ENCODE measurements around the gene GALNT18. TPM values are rescaled to one million over a fixed set of nuclear protein-coding genes. Genes with fewer than 3 reads are reported as not detected.

GALNT18 gene
- polyA plus RNA-seq, 3 donors, result 9.4 to 16.5 (median 9.6) TPM

DNA sequence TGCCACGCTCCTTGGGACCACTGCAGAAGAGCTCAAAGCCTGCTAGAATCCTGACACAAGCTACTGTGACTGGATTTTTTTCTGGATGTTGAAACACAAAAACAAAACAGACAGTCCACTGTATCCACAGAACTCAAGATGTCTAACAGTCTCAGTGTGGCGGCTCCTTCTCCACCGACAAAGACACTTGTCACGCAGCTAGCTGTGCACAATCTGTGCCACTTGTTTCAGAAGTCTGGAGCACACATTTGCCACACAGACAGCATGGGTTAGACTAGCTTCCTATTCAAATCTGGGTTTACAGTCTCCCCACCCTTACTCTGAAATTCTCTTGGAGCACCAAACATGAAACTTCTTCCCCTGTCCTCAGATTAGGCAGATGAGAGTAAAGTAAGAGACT is 99.2 kb downstream of the GALNT18 start:
- H3K27ac ChIP-seq (ENCODE audit: low read depth, low read length), result no peak overlapping the region
- WGBS, 3 donors, result 93 to 98% (median 95%) methylated on average over 4 of the region's 4 CpGs

- no peak overlapping the region for H3K27ac ChIP-seq (ENCODE audit: low read depth, low read length)
Measured at GRCh38 chr11:11521306-11522002, 100.4 kb downstream of the GALNT18 start.

GRCh38 chr11:11520231-11521015 is 101.4 kb downstream of the GALNT18 start:
- 76 to 84% (median 77%) methylated on average over 13 to 14 of the region's 14 CpGs for WGBS, 3 donors
- no peak overlapping the region for H3K27ac ChIP-seq (ENCODE audit: low read depth, low read length)

More at GRCh38 chr11:11521306-11522002, 100.4 kb downstream of the GALNT18 start:
- 67 to 79% (median 71%) methylated on average over 13 of the region's 13 CpGs for WGBS, 3 donors

GRCh38 chr11:11519184-11519583 is 102.6 kb downstream of the GALNT18 start:
- WGBS, 3 donors, result 81 to 88% (median 81%) methylated on average over 4 of the region's 4 CpGs
- H3K27ac ChIP-seq (ENCODE audit: low read depth, low read length), result no peak overlapping the region

- WGBS, 3 donors, result 79 to 90% (median 80%) methylated on average over 3 of the region's 3 CpGs
- H3K27ac ChIP-seq (ENCODE audit: low read depth, low read length), result no peak overlapping the region
Measured at GRCh38 chr11:11514246-11514645, 107.6 kb downstream of the GALNT18 start.

DNA sequence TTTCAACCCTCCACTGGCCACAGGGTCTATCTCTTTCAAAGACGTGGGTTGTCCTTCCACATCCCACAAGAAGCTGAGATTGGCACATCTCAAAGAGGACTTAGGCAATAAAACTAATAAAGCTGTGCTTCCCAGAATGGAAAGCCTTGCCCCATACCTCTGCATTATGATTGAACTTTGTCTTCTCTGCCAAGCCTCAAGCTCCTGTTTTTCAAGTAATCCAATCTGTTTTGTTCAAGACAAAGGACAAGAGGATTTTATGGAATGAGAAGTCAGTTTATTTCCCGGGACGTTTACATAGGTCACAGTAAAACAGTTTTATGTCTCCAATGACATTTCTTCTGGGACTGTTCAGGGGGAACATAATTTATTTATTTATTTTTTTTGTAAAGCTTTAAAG is 108.4 kb downstream of the GALNT18 start:
- H3K27ac ChIP-seq (ENCODE audit: low read depth, low read length), result no peak overlapping the region
- WGBS, 3 donors, result 70 to 91% (median 77%) methylated on average over 3 of the region's 3 CpGs

- 83 to 91% (median 87%) methylated on average over 4 of the region's 4 CpGs for WGBS, 3 donors
- H3K27ac ChIP-seq (ENCODE audit: low read depth, low read length), result no peak overlapping the region
Measured at GRCh38 chr11:11512929-11513328, 108.9 kb downstream of the GALNT18 start.

DNA sequence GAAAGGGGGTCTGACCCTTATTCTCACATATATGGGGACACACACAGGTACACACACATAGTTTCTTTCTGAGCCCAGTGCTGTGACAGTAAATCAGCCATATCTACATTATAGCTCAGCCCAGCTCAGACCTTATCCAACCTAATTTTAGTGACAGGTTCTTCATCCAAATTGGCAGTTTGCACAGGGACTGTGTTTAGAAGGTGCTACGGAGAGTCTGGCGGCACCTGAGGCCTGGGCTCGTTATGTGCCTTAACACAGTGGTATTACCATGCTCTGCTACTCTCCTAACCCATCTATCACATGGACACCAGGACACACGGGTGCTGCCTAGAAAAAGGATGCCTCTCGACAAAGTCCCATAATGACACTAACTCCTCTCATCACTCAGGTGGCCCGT is 109.3 kb downstream of the GALNT18 start:
- H3K27ac ChIP-seq (ENCODE audit: low read depth, low read length), result no peak overlapping the region
- 95 to 96% (median 96%) methylated on average over 6 of the region's 6 CpGs for WGBS, 3 donors

DNA sequence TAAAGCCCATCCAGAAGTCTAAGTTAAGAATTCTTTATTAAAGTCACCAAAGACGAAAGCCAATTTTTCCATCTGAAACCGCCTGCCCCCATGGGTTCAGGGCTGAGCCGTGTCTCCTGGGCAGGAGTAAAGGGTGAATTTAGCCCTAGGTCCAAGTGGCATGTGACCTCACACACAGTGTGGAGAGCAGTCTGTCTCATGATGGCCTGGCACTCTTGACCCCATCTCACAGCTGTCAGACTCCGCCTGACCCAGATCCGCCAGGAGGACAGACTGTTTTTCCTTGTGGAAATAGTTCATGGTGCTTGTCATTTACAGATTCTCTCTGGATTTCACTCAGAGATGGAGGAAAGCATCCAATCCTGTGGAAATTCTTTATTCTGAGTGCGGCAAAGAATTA is 109.7 kb downstream of the GALNT18 start:
- H3K27ac ChIP-seq (ENCODE audit: low read depth, low read length), result no peak overlapping the region
- WGBS, 3 donors, result 96 to 97% (median 96%) methylated on average over 6 of the region's 6 CpGs

DNA sequence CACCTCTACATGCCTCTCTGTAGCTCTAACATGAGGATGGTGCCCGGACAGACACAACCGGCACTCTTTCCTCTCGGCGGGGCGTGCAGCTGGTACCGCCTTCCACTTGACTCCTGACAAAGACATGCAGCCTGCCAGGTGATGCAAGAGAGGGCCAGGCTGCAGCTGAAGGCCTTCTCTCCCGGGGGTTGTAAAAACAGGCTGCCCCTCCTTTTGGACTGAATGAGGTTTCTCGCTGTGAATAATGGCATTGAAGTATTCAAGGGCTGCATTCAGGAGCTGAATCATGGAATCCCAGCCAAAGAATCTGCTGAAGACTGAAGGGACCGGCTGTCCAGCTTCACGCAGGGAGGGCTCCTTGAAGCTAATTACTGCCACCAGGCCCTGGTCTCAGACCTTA is 110.9 kb downstream of the GALNT18 start:
- no peak overlapping the region for H3K27ac ChIP-seq (ENCODE audit: low read depth, low read length)
- 62 to 77% (median 76%) methylated on average over 10 of the region's 10 CpGs for WGBS, 3 donors

- H3K27ac ChIP-seq (ENCODE audit: low read depth, low read length), result no peak overlapping the region
- 69 to 92% (median 77%) methylated on average over 3 of the region's 3 CpGs for WGBS, 3 donors
Measured at GRCh38 chr11:11505692-11506091, 116.1 kb downstream of the GALNT18 start.

- H3K27ac ChIP-seq (ENCODE audit: low read depth, low read length), result no peak overlapping the region
Measured at GRCh38 chr11:11505190-11505589, 116.6 kb downstream of the GALNT18 start.

DNA sequence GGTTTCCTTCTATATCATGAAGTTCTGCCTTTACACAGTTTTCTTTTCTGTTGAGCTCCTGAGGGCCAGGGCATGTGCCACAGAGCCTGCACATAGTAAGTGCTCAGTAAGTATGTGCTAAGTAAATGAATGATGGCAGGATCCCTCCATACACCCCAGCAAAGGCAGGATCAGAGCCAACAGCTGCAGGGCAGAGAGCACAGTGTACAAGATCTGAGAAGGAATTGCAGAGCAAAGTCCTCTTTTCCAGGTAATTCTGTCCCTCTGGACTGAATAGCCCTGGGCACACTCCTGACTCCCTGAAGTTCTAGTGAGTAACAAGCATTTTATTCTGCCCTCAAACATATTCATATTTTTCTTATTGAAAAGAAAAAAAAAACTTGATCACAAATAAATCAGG is 117.7 kb downstream of the GALNT18 start:
- no peak overlapping the region for H3K27ac ChIP-seq (ENCODE audit: low read depth, low read length)

- H3K27ac ChIP-seq (ENCODE audit: low read depth, low read length), result no peak overlapping the region
- 59 to 72% (median 60%) methylated on average over 9 of the region's 9 CpGs for WGBS, 3 donors
Measured at GRCh38 chr11:11502263-11502861, 119.4 kb downstream of the GALNT18 start.

DNA sequence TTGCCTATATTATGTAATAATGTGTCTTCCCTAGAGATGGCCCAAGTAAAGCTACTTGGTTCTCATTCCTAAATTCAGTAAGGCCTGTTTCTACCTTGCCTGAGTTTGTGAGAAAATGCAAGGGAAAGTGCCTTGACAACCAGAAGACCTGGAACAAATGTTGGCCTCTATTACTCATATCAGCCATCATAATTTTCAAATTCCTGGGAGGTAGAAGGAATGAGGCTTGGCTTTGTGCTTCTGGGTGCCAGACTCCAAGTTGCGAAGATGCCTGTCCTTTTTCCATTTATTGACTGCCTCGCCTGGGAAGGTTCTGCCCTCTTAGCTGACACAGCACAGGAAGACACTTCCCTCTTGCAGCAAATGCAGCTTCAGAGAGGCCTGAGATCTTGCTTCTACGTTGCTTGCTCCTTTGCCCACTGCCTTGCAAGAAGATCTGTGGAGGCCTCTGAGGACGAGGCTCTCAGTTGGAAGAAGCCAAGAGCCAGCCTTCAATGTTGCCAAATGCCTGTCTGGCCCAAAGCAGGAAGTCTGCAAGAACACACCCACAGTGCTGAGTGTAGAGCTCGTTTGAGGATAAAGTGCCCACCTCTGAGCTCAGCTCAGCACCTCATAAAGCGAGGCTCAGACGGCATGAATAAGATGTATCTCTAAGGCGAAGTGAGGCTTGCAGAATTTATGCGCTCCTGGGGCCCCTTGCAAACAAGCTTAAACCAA is 120.1 kb downstream of the GALNT18 start:
- WGBS, 3 donors, result 62 to 81% (median 75%) methylated on average over 9 of the region's 9 CpGs

GRCh38 chr11:11500744-11501487 is 120.9 kb downstream of the GALNT18 start:
- no peak overlapping the region for H3K27ac ChIP-seq (ENCODE audit: low read depth, low read length)
- 53 to 89% (median 89%) methylated on average over 9 of the region's 9 CpGs for WGBS, 3 donors

More for the DNA sequence above, 120.1 kb downstream of the GALNT18 start:
- no peak overlapping the region for H3K27ac ChIP-seq (ENCODE audit: low read depth, low read length)

- H3K27ac ChIP-seq (ENCODE audit: low read depth, low read length), result no peak overlapping the region
- 66 to 94% (median 81%) methylated on average over 2 of the region's 2 CpGs for WGBS, 3 donors
Measured at GRCh38 chr11:11499300-11499699, 122.5 kb downstream of the GALNT18 start.

- 59 to 68% (median 66%) methylated on average over 3 of the region's 3 CpGs for WGBS, 3 donors
Measured at GRCh38 chr11:11498195-11498594, 123.6 kb downstream of the GALNT18 start.

More at GRCh38 chr11:11498195-11498594, 123.6 kb downstream of the GALNT18 start:
- H3K27ac ChIP-seq (ENCODE audit: low read depth, low read length), result no peak overlapping the region

All from adipose tissue (tissue), 3 donors.